HL-60 (cell line): ENCODE data around the gene USP21.

ENCODE experiments used
- DNase-seq, 2 experiments: peaks; one replicate each; pipeline ENCODE4 v3.0.0-alpha.2; 2010 to 2020; ENCODE audit warnings: low read depth in 1 of 2, low spot score in 1 of 2
- H3K27ac ChIP-seq: fragments of 250-450 bp; sonication (Bioruptor Pico); replicated peaks from 2 replicates; pipeline ENCODE4 v1.5.1; 2020; ENCODE audit warnings: mild to moderate bottlenecking, moderate library complexity
- H3K27me3 ChIP-seq: fragments of 250-450 bp; sonication (Bioruptor Pico); 2 replicates; pipeline ENCODE4 v1.5.1; 2021; ENCODE audit warnings: mild to moderate bottlenecking, moderate library complexity; ENCODE audit not compliant: insufficient read depth, poor library complexity, severe bottlenecking
- H3K4me3 ChIP-seq: replicated peaks from 2 replicates; pipeline ENCODE4 v1.5.1; 2011; ENCODE audit warnings: mild to moderate bottlenecking, control low read depth, low read length; ENCODE audit not compliant: insufficient read depth
- CTCF ChIP-seq: IDR thresholded peaks from one replicate; pipeline ENCODE4 v1.5.1; 2011; ENCODE audit warnings: low read length, control low read depth, inconsistent platforms; ENCODE audit not compliant: insufficient read depth
- GABPA ChIP-seq: IDR thresholded peaks from 2 replicates; pipeline ENCODE4 v1.6.1; 2012; ENCODE audit warnings: low read depth
- POLR2AphosphoS5 ChIP-seq: IDR thresholded peaks from 2 replicates; pipeline ENCODE4 v1.6.1; 2012; ENCODE audit warnings: low read depth
- REST ChIP-seq: IDR thresholded peaks from 2 replicates; pipeline ENCODE4 v1.6.1; 2012; ENCODE audit warnings: low read depth; ENCODE audit not compliant: insufficient replicate concordance
- SPI1 ChIP-seq: IDR thresholded peaks from 2 replicates; pipeline ENCODE4 v1.6.1; 2012; ENCODE audit warnings: low read depth, mild to moderate bottlenecking, borderline replicate concordance

Gene USP21

GRCh38 chr1:161177112-161177935 lies 18.0 kb downstream of the USP21 start, which contains the start of gene B4GALT3:
Gene B4GALT3, minus strand, starts transcription at chr1:161177507. Its CDS starts 1,447 bp downstream, at chr1:161176060.
- peak; percentile 83 to 89 for DNase-seq
- peak within 1 kb of the TSS; percentile 73 for H3K27ac ChIP-seq
- H3K4me3 ChIP-seq, result peak within 1 kb of the TSS; percentile 86
- no peak for TF ChIP-seq SPI1
- no peak for TF ChIP-seq CTCF
- peak; percentile 49 for TF ChIP-seq REST
- peak; percentile 91 for TF ChIP-seq POLR2AphosphoS5
- no peak for TF ChIP-seq GABPA
- H3K27me3 ChIP-seq, result no peaks in the 10 kb centered on the region

GRCh38 chr1:161177936-161178244 lies 18.6 kb downstream of the USP21 start:
- no peaks in the 10 kb centered on the region for H3K27me3 ChIP-seq
- no peak for DNase-seq
- TF ChIP-seq SPI1 (no peak), CTCF (no peak), GABPA (no peak), REST (no peak), POLR2AphosphoS5 (no peak)
- H3K27ac ChIP-seq, result peak overlapping the region; percentile 73
- peak overlapping the region; percentile 86 for H3K4me3 ChIP-seq

- H3K27ac ChIP-seq, result no peak overlapping the region
- TF ChIP-seq POLR2AphosphoS5 (no peak), SPI1 (no peak), CTCF (no peak), REST (no peak), GABPA (no peak)
- no peak overlapping the region for H3K4me3 ChIP-seq
- no peak for DNase-seq
- no peaks in the 10 kb centered on the region for H3K27me3 ChIP-seq
These were observed 20.4 kb downstream of the USP21 start for GRCh38 chr1:161179698-161180097.
